ENCODE measurements around the gene CHMP4A. TPM values are rescaled to one million over a fixed set of nuclear protein-coding genes. Genes with fewer than 3 reads are reported as not detected.
A peak's percentile ranks its signal among the peaks of the same experiment; 100 is the strongest.

The CHMP4A gene
- total and polyA plus RNA-seq, 2 of the 13 experiments (the other 11 are each of a cell fraction or from before 2014, with no cell fraction given) = 83.6 to 113 TPM

DNA sequence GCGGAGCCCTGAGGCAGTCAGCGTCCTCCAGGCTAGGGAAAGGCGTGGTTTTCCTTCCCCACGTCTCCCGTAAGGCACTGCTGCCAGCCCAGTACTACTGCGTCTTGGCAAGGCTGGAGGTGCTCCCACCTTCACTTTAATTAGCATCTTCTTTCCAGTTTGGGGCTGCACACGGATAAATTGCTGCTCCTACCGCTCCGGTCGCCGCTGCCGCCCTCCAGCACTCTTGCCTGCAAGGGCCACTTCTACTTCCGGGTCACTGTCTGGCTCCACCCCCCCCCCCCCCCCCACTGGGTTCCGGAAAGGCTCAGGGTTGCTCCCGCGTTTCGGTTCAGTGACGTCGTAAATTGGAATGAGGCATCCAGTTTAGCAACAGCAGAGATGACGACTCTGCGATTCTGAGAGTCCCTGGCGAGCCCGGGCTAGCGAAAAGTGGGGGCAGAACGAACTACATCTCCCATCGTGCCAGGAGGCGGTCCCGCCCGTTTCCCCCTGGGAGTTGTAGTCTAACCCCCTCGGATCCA lies 18.9 kb upstream of the CHMP4A start, which contains the start of gene NEDD8 (continued):
- TF ChIP-seq ZFP36L2 (CRISPR knock-in tag; IDR thresholded peaks at IDR 0.05) = peak; percentile 43; the same call in 1 of the 2 replicates
- no peak for TF ChIP-seq THYN1 (CRISPR knock-in tag; IDR thresholded peaks at IDR 0.05; ENCODE audit: borderline replicate concordance, low read depth)
- peak; percentile 47; the same call in 1 of the 2 replicates for TF ChIP-seq HNF1B (CRISPR knock-in tag; IDR thresholded peaks at IDR 0.05)
- peak; percentile 91; the same call in 1 of the 2 replicates for TF ChIP-seq ZNF530 (CRISPR knock-in tag; IDR thresholded peaks at IDR 0.05; ENCODE audit: low read depth)
- TF ChIP-seq ZNF18 (CRISPR knock-in tag; IDR thresholded peaks at IDR 0.05; ENCODE audit: insufficient replicate concordance) = no peak
- TF ChIP-seq ZSCAN5A (CRISPR knock-in tag; IDR thresholded peaks at IDR 0.05; ENCODE audit: borderline replicate concordance) = peak; percentile 38; the same call in 1 of the 2 replicates
- peak; percentile 66 for TF ChIP-seq PATZ1 (CRISPR knock-in tag; IDR thresholded peaks at IDR 0.05)
- TF ChIP-seq ZNF883 (CRISPR knock-in tag; IDR thresholded peaks at IDR 0.05; ENCODE audit: not compliant biosample characterization) = peak; percentile 97
- no peak for TF ChIP-seq NONO (IDR thresholded peaks at IDR 0.05)
- TF ChIP-seq NONO (CRISPR knock-in tag; conservative IDR thresholded peaks at IDR 0.05) = no peak; the same call in 1 of the 2 replicates
- TF ChIP-seq ZNF547 (CRISPR knock-in tag; IDR thresholded peaks at IDR 0.05) = peak; percentile 93
- no peak for TF ChIP-seq LBX2 (CRISPR knock-in tag; IDR thresholded peaks at IDR 0.05; ENCODE audit: borderline replicate concordance)
- peak; percentile 100 for TF ChIP-seq ZNF740 (CRISPR knock-in tag; IDR thresholded peaks at IDR 0.05)
- TF ChIP-seq GATAD1 (CRISPR knock-in tag; IDR thresholded peaks at IDR 0.05) = peak; percentile 87
- peak; percentile 51 for TF ChIP-seq PPARG (CRISPR knock-in tag; conservative IDR thresholded peaks at IDR 0.05)
- TF ChIP-seq SUZ12 (IDR thresholded peaks at IDR 0.05; ENCODE audit: low read depth, low read length) = peak; percentile 95
- TF ChIP-seq MED1 (CRISPR knock-in tag; IDR thresholded peaks at IDR 0.05) = no peak
- peak; percentile 58 for TF ChIP-seq HNRNPLL (IDR thresholded peaks at IDR 0.05; ENCODE audit: low read depth, low read length, poor library complexity, severe bottlenecking)
- TF ChIP-seq SMARCC2 (IDR thresholded peaks at IDR 0.05) = no peak
- peak; percentile 4; the same call in 1 of the 2 replicates for TF ChIP-seq HDAC2 (CRISPR knock-in tag; IDR thresholded peaks at IDR 0.05)
- peak; percentile 99 for TF ChIP-seq ZNF747 (CRISPR knock-in tag; IDR thresholded peaks at IDR 0.05; ENCODE audit: borderline replicate concordance)
- peak; percentile 68; the same call in 1 of the 2 replicates for TF ChIP-seq MYNN (CRISPR knock-in tag; IDR thresholded peaks at IDR 0.05; ENCODE audit: low read depth)
- 0 out of 2 replicates have a peak, but pooled peaks have one; percentile 32 for TF ChIP-seq ZNF713 (CRISPR knock-in tag; IDR thresholded peaks at IDR 0.05)

Data from HepG2 (cell line).